CD4-positive, alpha-beta T cell treated with Interferon alpha-2 for 1 hour (primary cell): ENCODE measurements around the gene SECISBP2L.

ENCODE experiments used
- DNase-seq, 2 donors: peaks; one replicate each; pipeline ENCODE4 v3.0.0-alpha.2; 2020 to 2022

Gene SECISBP2L

DNA sequence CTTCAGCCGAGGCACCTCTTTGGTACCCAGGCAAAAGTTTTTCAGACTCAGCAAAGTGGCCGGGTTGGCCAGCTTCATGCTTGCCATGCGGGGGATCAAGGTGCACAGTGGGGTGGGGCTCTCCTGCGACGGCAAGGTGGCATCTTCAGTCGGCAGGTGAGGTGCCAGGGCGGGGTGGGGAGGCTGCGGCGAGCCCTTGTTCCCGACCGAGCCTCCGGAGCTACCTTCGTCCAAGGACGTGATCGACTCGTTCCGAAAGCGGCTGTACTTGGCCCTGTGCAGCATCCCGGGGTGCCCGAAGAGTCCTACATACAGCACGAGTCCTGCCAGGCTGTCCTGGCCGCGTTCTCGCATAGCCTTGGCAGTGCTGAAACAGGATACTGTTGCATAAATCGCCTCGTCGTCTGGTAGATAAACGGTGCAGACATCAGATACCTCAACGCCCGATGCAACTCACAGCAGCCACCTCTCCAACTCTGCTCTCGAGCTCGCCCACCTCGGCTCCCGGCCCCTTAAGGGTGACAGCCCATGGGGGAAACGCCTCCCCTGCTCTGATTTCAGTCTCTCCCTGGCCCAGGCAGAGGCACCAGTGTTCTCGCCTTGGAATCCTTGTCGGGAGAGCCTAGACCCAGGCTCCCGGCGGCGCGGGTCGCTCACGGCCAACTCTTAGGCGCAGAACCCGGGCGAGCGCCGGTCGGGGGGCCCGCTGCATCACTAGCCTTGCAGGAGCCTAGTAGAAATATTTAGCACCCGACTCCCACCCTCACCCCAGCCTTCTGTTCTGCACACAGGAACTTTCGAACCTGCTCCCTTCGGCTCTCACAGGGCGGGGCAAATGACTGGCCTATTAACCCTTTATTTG, 83.4 kb downstream of the SECISBP2L start:
- DNase-seq, result no peak

DNA sequence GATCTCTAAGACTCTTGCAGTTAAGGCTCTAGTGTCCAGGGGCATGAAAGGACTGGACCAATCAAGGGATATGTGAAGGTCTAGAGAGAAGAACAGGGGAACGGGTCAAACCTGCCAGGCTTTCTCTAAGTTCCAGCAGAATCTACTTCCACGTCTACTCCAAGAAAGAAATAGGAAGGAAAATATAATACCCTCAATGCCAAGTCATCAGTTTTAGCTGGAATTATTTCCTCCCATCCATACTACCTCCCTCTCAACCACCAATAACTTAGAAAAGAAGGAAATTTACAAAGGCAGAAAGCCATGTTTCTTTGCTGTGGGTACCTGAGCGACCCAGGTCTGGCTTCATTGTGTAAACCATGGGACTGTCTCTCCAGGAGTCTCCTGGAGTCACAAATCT, 90.3 kb downstream of the SECISBP2L start:
- DNase-seq, result no peak

DNA sequence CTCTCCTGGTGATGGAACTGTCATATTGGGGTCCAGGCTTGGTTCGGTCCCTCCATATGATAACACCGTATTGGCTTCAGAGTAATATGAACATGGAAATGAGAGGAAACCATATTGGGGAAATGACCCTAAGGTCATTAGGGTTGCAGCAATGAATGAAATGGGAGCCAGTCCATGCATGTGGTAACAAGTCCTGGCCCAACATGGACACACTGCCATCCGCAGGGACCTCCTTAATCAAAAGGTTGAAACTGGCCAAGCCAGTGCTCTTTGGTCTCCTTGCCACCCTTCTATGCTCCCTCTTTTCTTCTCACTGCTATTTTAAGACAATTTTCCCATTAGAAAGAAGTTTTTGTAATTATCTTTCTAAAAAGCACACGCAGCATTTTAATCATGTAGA, 90.9 kb downstream of the SECISBP2L start:
- no peak for DNase-seq

DNA sequence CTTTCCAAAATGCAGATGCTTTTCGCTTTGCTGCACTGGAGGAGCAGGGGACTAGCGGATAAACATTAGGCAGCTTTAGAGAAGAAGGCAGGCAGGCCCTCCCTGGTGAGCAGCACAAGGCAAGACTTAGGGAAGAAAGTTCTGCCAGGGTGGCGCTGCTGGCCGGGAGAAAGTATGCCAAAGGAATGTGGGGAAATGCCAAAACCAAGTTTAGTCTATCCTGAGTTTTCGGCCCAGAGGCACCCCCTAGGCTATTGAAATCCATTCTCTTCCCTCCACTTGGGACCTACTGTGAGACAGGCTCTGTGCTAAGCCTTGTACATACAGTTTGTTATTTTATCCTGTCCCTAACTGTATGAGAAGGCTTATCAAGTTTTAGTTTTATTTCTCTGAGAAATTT, 91.7 kb downstream of the SECISBP2L start:
- DNase-seq, result no peak

DNA sequence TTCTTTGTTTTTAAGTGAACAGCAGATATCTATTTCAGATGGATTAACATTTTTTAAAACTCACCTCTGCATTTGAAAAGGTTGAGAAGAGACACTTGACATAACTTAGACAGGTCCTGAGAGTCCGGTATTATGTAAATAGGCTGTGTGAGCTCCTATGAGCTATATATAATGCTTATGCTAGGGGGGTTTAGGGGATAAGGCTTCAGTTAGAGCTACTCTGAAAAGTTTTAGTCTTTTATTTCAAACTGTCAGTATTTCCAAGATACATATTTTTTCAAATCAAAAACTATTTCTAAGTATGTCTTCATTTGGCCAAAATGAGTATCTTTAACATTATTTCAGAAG, 99.4 kb downstream of the SECISBP2L start:
- DNase-seq, result no peak

DNA sequence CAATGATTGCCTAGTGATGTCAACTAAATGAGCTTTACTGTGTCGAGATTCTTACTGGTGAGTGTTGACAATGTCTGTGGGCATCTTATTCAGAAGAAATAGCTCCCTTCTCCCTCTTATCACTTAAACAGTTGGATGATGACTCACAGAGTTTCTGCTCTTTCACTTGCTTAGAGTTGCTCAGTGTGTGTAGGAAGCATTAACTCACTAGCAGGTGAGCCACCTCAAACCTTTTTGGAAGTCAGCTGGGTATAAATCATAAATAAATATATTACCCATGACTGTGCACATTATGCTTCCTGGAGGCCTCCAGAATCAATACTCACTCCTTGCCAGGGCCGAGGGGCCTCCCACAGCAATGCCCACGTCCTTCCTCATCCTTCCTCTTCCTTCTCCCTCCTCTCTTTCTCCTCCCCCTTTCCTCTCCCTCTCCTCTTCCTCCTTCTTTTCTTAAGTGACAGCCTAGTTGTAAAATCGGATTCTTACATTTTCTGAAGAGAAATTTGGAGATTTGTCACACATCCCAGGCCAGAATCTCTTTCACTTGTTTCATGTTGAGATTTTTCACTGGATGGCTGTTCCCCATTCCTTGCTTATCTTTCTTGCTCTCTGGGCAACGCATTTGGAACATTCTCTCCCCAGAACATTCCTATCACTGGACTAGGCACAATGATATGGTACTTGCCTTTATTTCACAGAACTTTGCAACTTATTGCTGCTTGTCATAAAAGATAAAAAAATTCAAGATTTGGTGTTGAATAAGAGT, 100.0 kb downstream of the SECISBP2L start:
- no peak for DNase-seq

DNA sequence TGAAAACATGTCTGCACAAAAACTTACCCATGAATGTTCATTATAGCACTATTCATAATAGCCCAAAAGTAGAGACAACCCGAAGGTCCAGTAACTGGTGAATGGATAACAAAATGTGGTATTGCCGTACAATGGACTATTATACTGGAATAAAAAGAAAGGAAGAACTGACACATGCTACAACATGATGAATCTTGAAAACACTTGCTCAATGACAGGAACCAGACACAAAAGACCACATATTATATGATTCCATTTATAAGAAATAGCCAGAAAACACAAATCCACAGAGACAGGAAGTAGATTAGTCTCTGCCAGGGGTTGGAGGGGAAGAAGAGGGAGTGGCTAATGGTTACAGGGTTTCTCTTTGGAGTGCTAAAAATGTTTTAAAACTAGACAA, 100.9 kb downstream of the SECISBP2L start:
- DNase-seq, result no peak

DNA sequence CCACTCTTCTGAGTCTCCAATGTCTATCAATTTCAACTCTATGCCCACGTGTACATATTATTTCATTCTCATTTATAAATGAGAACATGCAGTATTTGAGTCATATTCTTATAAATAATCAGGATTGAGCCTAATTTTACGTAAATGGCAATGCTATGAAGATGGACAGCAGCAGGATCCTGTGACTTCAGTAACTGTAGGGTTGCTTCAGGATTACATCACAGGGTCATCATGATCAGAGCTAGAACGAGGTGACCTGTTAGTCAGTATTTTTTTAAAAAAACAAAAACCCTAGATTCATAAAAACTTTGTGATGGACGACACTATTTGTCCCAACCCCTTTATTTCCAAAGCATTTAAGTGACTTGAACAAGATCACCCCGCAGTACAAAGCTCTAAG, 104.3 kb downstream of the SECISBP2L start:
- no peak for DNase-seq

DNA sequence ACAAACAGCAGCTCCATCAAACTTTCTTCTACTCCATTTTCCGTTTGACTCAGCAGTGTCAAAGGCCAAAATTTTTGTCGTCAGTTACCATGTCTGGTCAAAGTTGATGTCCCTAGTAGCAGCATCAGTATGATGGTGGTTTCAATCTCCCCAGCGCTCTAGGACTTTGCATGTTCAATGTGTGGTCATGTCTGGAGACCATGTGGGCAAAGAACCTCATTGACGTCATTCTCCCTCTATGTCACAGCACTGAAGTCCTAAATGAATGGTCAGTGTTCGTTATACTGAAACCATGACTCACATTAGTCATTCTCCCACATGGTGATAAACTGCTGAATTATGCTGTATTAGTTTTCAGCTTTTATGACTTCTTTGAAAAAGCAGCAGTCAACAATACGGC, 105.7 kb downstream of the SECISBP2L start:
- no peak for DNase-seq

DNA sequence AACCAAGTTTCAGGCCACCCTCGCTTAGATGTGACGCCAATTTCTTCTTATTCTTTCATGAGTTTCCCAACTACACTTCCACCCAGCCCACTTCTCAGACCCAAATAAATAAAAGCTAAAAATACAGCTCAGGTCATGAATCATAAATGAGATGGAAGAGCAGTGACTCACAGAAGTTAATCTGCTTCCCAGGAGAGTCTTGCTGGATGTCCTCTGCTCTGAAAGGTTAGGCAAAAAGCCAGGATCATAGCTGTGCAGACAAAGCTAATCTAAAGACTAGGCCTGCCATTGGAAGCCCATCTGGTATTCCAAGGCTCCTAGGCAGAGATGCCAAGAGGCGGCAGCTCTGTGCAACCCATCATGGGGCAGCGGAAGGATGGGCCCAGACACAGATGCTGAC, 106.6 kb downstream of the SECISBP2L start:
- no peak for DNase-seq
